Measurements from ENCODE around the gene SDK1. TPM values are rescaled to one million over a fixed set of nuclear protein-coding genes. Genes with fewer than 3 reads are reported as not detected.
"Not testable (repeated sequence)": the region's sequence is repeated elsewhere in the genome, so short reads cannot be mapped to it uniquely, and the experiment has no call there.

The SDK1 gene
- total RNA-seq, 1 donor from 2014 or later: 10.4 TPM

- intact Hi-C loops (cut with DNase I): no loop called here
- Histone ChIP-seq H3K9me3 (no peaks in the 10 kb centered on the region), H3K4me1 (no peaks in the 10 kb centered on the region), H3K36me3 (no peaks in the 10 kb centered on the region), H3K27me3 (no peaks in the 10 kb centered on the region), H3K27ac (no peak overlapping the region), H3K4me3 (no peak overlapping the region)
- TF ChIP-seq CTCF (IDR thresholded peaks at IDR 0.05): no peak
- no peak for DNase-seq
- no peak for ATAC-seq
Measured at GRCh38 chr7:4234498-4234855, 933.4 kb downstream of the SDK1 start.

GRCh38 chr7:4234886-4235285, 933.8 kb downstream of the SDK1 start:
- H3K27ac ChIP-seq: no peak overlapping the region
- H3K9me3 ChIP-seq: no peaks in the 10 kb centered on the region
- no peak overlapping the region for H3K4me3 ChIP-seq
- ATAC-seq: no peak
- intact Hi-C loops (cut with DNase I): no loop called here
- no peak for TF ChIP-seq CTCF (IDR thresholded peaks at IDR 0.05)
- H3K27me3 ChIP-seq: no peaks in the 10 kb centered on the region
- DNase-seq: no peak
- H3K4me1 ChIP-seq: no peaks in the 10 kb centered on the region
- H3K36me3 ChIP-seq: no peaks in the 10 kb centered on the region

DNA sequence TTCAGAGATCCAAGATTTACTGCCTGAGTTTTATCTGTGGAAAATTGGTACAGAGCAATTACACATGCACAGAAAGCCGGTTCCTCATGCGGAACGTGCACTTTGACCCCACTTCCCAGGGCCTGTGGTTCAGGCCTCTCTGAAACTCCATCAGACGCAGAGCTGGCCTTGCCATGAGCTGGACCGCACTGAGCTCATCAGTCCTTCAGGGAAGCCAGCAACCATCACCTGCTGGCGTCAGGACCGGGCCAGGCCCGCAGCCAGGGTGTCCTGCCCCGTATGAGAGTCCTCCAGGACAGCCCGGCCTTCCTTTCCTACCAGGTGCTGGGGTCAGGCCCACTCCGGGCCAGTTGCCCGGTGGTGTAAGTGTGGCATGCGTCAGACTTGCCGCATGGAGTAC, 934.5 kb downstream of the SDK1 start:
- Histone ChIP-seq H3K27me3 (no peaks in the 10 kb centered on the region), H3K4me3 (no peak overlapping the region)
- peak; percentile 51 for DNase-seq

DNA sequence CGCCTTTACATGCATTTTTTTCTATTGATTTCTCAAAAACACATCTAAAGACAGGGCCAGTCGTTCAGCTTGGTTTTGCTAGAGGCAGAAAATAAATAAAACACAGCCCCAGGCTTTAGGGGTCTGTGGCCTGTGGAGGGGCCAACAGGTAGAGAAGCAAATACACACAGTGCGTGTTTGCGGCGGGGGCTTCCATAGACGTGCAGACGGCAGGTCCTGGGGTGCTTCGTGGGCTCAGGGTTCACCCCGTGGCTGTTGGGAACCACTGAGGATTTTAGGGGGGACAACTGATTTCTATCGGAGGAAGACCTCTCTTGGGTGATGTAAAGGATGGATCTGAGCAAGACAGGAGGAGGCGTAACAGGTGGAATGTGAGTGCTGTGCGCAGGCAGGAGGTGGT, 935.3 kb downstream of the SDK1 start:
- H3K36me3 ChIP-seq: no peaks in the 10 kb centered on the region
- no peak for ATAC-seq

More for the DNA sequence above, 934.5 kb downstream of the SDK1 start:
- no peaks in the 10 kb centered on the region for H3K36me3 ChIP-seq
- H3K27ac ChIP-seq: no peak overlapping the region
- TF ChIP-seq CTCF (IDR thresholded peaks at IDR 0.05): no peak
- intact Hi-C loops (cut with DNase I): no loop called here
- no peaks in the 10 kb centered on the region for H3K9me3 ChIP-seq
- H3K4me1 ChIP-seq: no peaks in the 10 kb centered on the region
- peak; percentile 8 for ATAC-seq

DNA sequence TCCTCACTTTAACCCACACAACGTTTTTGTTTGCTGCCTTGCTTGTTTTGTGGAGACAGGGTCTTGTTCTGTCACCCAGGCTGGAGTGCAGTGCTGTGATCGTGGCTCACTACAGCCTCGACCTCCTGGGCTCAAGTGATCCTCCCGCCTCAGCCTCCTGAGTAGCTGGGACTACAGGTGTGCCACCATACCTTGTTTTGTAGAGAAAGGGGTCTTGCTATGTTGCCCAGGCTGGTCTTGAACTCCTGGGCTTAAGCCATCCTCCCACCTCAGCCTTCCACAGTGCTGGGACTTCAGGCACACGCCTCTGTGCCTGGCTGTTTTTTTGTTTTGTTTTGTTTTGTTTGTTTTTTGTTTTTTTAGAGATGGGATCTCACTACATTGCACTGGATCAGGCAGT, 935.8 kb downstream of the SDK1 start:
- H3K27ac ChIP-seq; H3K27me3 ChIP-seq; ATAC-seq; H3K9me3 ChIP-seq; H3K36me3 ChIP-seq; H3K4me3 ChIP-seq; H3K4me1 ChIP-seq; intact Hi-C loops (cut with DNase I): not testable (repeated sequence)
- DNase-seq: peak; percentile 33

More for the DNA sequence above, 935.3 kb downstream of the SDK1 start:
- no peaks in the 10 kb centered on the region for H3K27me3 ChIP-seq
- H3K27ac ChIP-seq: no peak overlapping the region
- no peak overlapping the region for H3K4me3 ChIP-seq
- no peaks in the 10 kb centered on the region for H3K9me3 ChIP-seq
- intact Hi-C loops (cut with DNase I): no loop called here
- H3K4me1 ChIP-seq: no peaks in the 10 kb centered on the region
- DNase-seq: peak; percentile 40
- TF ChIP-seq CTCF (IDR thresholded peaks at IDR 0.05): no peak

GRCh38 chr7:4237296-4238235, 936.5 kb downstream of the SDK1 start:
- ATAC-seq (no peak), DNase-seq (peak; percentile 43)
- no peaks in the 10 kb centered on the region for H3K36me3 ChIP-seq
- H3K4me1 ChIP-seq: no peaks in the 10 kb centered on the region
- H3K9me3 ChIP-seq: no peaks in the 10 kb centered on the region
- H3K27ac ChIP-seq: no peak overlapping the region
- no peaks in the 10 kb centered on the region for H3K27me3 ChIP-seq
- TF ChIP-seq CTCF (IDR thresholded peaks at IDR 0.05): no peak
- no peak overlapping the region for H3K4me3 ChIP-seq
- intact Hi-C loops (cut with DNase I): no loop called here

Measured in upper lobe of right lung (tissue), 1 donor.